Glutamatergic neuron (in vitro differentiated cells): ENCODE data around the gene HIVEP3. TPM values are rescaled to one million over a fixed set of nuclear protein-coding genes. Genes with fewer than 3 reads are reported as not detected.

ENCODE experiments used
- DNase-seq: peaks from one replicate; pipeline ENCODE4 v3.0.0; 2022
- H3K27ac Mint-ChIP-seq: one replicate; pipeline ENCODE4 v1.8.0; 2020; ENCODE audit warnings: mild to moderate bottlenecking, mixed read lengths, inconsistent platforms; ENCODE audit not compliant: unreplicated experiment
- H3K27me3 Mint-ChIP-seq: one replicate; pipeline ENCODE4 v1.8.0; 2020; ENCODE audit warnings: mild to moderate bottlenecking, moderate library complexity, mixed read lengths, inconsistent platforms; ENCODE audit not compliant: unreplicated experiment
- H3K36me3 Mint-ChIP-seq: one replicate; pipeline ENCODE4 v1.8.0; 2020; ENCODE audit warnings: mild to moderate bottlenecking, mixed read lengths, inconsistent platforms; ENCODE audit not compliant: unreplicated experiment
- H3K4me1 Mint-ChIP-seq: one replicate; pipeline ENCODE4 v1.8.0; 2020; ENCODE audit warnings: mild to moderate bottlenecking, low read depth, mixed read lengths, inconsistent platforms; ENCODE audit not compliant: unreplicated experiment
- H3K4me3 Mint-ChIP-seq: one replicate; pipeline ENCODE4 v1.8.0; 2020; ENCODE audit warnings: mild to moderate bottlenecking, mixed read lengths, inconsistent platforms; ENCODE audit not compliant: unreplicated experiment
- H3K9me3 Mint-ChIP-seq: one replicate; pipeline ENCODE4 v1.8.0; 2020; ENCODE audit warnings: mild to moderate bottlenecking, moderate library complexity, mixed read lengths, inconsistent platforms; ENCODE audit not compliant: unreplicated experiment
- total RNA-seq: library from RNA; stranded (reverse); fragmentation: NEBNext Ultra II Directional; extraction: Animal tissue kit (Norgen Biotek cat#: 25700); gene quantifications from one replicate; pipeline ENCODE4 v1.2.1, GENCODE V29; 2021; ENCODE audit not compliant: unreplicated experiment
- TF ChIP-seq, protein P1 (sequence below): fragments of 200-600 bp; sonication (generic); IDR thresholded peaks from one replicate; pipeline ENCODE4 v1.5.0; 2021; ENCODE audit not compliant: partially characterized antibody, unreplicated experiment

The HIVEP3 gene
- total RNA-seq, 1 donor from 2014 or later: 15.1 TPM

DNA sequence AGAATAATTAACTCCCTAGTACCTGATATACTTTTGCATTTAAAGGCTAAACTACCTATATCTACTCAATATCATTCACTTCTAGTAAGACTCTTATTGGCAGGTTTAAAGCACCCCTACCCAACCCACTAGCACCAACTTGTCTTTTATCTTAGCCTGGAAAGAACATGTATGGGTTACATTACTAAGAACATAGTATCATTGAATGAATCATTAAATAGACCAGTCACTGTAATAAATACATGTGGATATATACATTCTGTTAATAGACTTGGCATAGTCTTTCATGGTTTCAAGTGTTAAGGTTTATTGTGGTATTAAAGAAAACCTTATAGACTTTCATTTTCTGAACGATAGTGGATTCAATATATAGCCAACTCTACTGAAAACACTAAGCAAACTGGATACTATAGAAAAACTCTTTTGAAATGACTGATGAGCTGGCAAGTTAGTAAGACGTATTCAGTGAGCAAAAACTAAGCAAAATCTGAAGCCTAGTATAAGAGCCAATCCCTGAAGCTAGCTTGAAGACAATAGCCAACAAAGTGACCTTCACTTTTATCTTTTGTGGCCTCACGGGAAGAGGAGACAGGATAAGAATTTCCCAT is 10.3 kb downstream of the HIVEP3 start:
- no peak overlapping the region for H3K27ac Mint-ChIP-seq

DNA sequence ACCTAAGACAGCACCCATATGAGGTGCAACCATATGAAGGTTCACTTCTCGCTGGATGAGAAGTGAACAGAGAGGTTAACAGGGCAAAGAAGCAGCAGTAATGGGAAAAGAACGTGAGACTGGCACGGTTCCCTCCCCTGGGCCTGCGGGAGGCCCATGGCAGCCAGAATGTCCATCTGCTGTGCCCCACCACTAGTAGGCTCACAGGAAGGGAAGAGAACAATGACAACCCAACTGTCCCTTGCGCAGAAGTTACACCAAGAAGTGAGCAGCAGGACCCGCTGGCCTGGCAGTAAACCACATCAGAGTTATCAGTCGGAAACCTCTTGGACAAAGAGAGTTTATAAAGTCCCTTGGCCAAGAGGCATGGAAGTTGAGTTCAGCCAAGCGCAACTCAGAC is 11.3 kb downstream of the HIVEP3 start:
- H3K27me3 Mint-ChIP-seq: no peaks in the 10 kb centered on the region
- no peaks in the 10 kb centered on the region for H3K4me1 Mint-ChIP-seq
- no peak for DNase-seq
- H3K36me3 Mint-ChIP-seq: no peaks in the 10 kb centered on the region
- H3K4me3 Mint-ChIP-seq: no peak overlapping the region
- no peaks in the 10 kb centered on the region for H3K9me3 Mint-ChIP-seq
- H3K27ac Mint-ChIP-seq: no peak overlapping the region
- TF ChIP-seq, protein P1, sequence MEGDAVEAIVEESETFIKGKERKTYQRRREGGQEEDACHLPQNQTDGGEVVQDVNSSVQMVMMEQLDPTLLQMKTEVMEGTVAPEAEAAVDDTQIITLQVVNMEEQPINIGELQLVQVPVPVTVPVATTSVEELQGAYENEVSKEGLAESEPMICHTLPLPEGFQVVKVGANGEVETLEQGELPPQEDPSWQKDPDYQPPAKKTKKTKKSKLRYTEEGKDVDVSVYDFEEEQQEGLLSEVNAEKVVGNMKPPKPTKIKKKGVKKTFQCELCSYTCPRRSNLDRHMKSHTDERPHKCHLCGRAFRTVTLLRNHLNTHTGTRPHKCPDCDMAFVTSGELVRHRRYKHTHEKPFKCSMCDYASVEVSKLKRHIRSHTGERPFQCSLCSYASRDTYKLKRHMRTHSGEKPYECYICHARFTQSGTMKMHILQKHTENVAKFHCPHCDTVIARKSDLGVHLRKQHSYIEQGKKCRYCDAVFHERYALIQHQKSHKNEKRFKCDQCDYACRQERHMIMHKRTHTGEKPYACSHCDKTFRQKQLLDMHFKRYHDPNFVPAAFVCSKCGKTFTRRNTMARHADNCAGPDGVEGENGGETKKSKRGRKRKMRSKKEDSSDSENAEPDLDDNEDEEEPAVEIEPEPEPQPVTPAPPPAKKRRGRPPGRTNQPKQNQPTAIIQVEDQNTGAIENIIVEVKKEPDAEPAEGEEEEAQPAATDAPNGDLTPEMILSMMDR: no peak

More for the DNA sequence above, 10.3 kb downstream of the HIVEP3 start:
- TF ChIP-seq, protein P1: no peak
- H3K4me3 Mint-ChIP-seq: no peak overlapping the region
- H3K27me3 Mint-ChIP-seq: no peaks in the 10 kb centered on the region
- no peaks in the 10 kb centered on the region for H3K36me3 Mint-ChIP-seq
- no peak for DNase-seq
- no peaks in the 10 kb centered on the region for H3K9me3 Mint-ChIP-seq
- no peaks in the 10 kb centered on the region for H3K4me1 Mint-ChIP-seq

DNA sequence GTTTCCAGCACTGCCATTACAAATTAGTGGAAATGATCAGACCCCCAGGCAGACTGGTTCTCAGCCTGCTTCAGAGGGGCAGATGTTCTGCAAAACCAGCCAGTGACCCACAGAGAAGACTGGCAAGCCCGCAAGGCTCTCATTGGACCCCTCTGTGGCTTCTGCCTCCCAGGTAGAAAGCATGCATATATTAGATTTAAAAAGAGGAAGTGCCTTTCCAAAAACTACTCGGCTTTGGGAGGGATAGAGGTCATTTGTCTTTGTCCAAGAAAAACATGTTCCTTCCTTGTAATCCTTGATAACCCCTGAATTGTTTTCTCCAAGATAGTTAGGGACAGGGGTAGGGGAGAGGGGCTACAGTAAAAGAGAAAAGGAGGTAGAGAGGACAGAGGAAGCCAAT is 11.8 kb downstream of the HIVEP3 start:
- TF ChIP-seq, protein P1: no peak
- H3K36me3 Mint-ChIP-seq: no peaks in the 10 kb centered on the region
- no peak overlapping the region for H3K4me3 Mint-ChIP-seq
- H3K27me3 Mint-ChIP-seq: no peaks in the 10 kb centered on the region
- no peaks in the 10 kb centered on the region for H3K9me3 Mint-ChIP-seq
- no peak overlapping the region for H3K27ac Mint-ChIP-seq
- no peak for DNase-seq
- H3K4me1 Mint-ChIP-seq: peaks cover 2% of the 10 kb centered on the region

DNA sequence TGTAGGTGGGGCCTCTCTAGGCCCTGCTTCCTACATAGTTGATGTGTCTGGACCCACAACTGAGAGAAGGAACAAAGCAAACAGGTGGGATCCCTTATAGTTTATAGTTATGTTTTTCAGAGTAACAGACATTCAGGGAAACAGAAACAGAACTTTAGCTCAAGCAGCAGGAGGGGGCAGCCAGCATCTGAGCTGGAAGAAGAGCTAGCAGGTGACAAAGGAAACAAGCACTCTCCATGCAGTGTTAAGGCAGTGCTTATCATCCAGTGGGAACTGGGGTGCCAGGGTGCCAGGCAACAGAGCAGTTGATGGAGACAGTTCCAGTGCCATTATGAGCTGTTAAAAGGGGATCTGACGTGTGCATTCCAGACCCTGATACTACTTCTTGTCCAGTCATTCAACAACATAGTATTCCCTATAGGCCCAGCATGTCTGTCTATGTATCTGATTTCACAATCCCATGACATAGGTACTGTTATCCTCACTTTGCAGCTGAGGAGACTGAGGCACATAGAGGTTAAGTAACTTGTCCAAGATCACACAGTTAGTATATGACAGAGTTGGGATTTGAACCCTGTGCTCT is 13.5 kb downstream of the HIVEP3 start:
- H3K4me3 Mint-ChIP-seq: no peak overlapping the region

DNA sequence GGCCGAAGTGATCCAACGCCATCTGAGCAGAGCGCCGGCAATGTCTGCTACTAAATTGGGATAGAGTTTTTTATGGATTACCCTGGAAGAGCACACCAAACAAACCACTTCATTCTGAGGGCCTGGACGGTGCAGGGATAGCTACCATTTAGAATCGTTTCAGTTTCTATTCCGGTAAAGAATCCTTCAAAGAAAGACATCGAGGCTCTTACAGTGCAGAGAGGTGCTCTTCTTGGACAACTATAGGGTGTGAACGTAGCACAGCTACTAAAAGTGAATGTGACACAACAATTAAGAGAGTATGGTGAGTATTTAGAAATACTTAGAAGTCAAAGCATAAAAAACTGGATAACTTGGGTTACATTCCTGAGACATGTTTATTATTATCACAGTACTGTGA is 16.1 kb downstream of the HIVEP3 start:
- no peak overlapping the region for H3K27ac Mint-ChIP-seq
- H3K9me3 Mint-ChIP-seq: peaks cover 4% of the 10 kb centered on the region
- H3K4me1 Mint-ChIP-seq: peaks cover 4% of the 10 kb centered on the region
- TF ChIP-seq, protein P1: no peak
- H3K27me3 Mint-ChIP-seq: peaks cover 5% of the 10 kb centered on the region
- no peaks in the 10 kb centered on the region for H3K36me3 Mint-ChIP-seq
- H3K4me3 Mint-ChIP-seq: no peak overlapping the region
- no peak for DNase-seq

More for the DNA sequence above, 13.5 kb downstream of the HIVEP3 start:
- TF ChIP-seq, protein P1: no peak
- H3K27me3 Mint-ChIP-seq: peaks cover 2% of the 10 kb centered on the region
- no peaks in the 10 kb centered on the region for H3K36me3 Mint-ChIP-seq
- H3K27ac Mint-ChIP-seq: no peak overlapping the region
- H3K9me3 Mint-ChIP-seq: peaks cover 3% of the 10 kb centered on the region
- no peak for DNase-seq
- H3K4me1 Mint-ChIP-seq: peaks cover 4% of the 10 kb centered on the region
